H1 (cell line): ENCODE measurements around the gene CHST1. TPM values are rescaled to one million over a fixed set of nuclear protein-coding genes. Genes with fewer than 3 reads are reported as not detected.

ENCODE experiments used
- polyA plus RNA-seq, 7 experiments: library from polyadenylated mRNA; depleted of rRNA in 3 of 7; stranded (reverse) in 5 of 7; unstranded in 2 of 7; fragments of >200 nt in 5 of 7; fragments of 200-250 nt in 2 of 7; gene quantifications; 1 replicate in 5 of 7; 2 replicates in 1 of 7; 4 replicates in 1 of 7; pipeline versions ENCODE4 v1.2.1 to v1.2.3, GENCODE V29; 2011 to 2013; ENCODE audit warnings: missing spikeins in 2 of 7, mixed read lengths in 2 of 7
- total RNA-seq: library from RNA; stranded (reverse); fragmentation: NEBNext Ultra II Directional; extraction: Animal tissue kit (Norgen Biotek cat#: 25700); gene quantifications from 2 replicates; pipeline ENCODE4 v1.2.1, GENCODE V29; 2021
- TF ChIP-seq, protein P1 (sequence below): IDR thresholded peaks from 2 replicates; pipeline ENCODE4 v1.6.1; 2011; ENCODE audit warnings: low read depth, mild to moderate bottlenecking, low read length; ENCODE audit not compliant: insufficient read depth

CHST1 gene
- total and polyA plus RNA-seq, 2 of the 8 experiments (the other 6 are each of a cell fraction or from before 2014, with no cell fraction given): 1.6 to 3.8 TPM

DNA sequence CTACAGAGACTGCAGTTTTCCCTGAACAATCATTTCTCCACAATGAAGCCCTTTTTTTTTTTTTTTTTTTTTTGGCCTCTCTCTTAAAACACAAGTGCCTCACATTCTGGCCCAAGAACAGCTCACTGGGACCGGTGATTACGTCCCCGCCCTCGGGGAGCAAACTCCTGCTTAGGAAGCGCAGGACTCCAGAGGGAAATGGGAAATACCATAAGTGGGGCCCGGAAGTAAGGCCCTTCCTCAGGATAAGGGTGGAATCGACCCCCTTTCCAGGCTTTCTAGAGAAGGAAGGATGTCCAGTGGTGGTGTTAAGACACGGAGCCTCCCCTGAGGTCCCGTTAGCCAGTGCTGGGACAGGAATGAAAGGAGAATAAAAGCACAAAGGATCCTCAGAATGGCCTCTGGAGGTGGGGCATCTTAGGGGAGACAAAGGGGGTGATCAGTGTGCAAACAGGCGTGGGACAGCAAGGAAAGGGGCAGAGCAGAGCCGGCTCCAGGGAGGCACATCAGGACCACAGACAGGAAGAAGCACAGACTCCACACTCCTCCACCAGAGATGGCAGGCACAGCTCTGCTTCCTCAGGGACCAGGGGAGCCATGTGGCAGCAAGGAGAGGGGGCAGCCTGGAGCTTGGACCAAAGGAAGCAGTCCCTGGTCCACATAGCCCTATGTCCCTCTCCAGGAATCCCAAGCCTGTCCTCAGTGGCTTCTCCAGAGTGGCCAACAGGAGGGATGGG, 61.3 kb downstream of the CHST1 start (continued):
- TF ChIP-seq, protein P1, sequence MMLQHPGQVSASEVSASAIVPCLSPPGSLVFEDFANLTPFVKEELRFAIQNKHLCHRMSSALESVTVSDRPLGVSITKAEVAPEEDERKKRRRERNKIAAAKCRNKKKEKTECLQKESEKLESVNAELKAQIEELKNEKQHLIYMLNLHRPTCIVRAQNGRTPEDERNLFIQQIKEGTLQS: no peak
